Measurements from ENCODE around the gene SCN8A.

The SCN8A gene

DNA sequence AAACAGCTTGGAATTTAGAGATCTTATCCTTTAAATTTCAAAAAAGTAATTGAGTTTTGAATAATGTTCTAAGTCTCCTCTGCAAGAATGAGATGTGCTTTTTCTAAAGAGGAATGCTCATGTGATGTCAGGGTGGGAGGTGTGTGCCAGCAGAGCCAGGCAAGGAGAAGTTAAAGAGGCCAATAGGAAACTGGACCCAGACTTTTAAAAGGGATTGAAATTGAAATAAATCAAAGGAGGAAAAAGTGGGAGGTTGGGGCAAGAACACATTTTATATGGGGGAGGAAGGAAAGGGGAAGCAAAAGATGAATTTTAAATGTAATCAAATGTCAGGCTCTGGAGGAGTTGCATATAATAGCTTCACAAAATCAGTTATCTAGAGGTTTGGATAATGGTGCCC lies 131.4 kb downstream of the SCN8A start:
- DNase-seq, result peak; percentile 24 to 49 (median 28)

DNA sequence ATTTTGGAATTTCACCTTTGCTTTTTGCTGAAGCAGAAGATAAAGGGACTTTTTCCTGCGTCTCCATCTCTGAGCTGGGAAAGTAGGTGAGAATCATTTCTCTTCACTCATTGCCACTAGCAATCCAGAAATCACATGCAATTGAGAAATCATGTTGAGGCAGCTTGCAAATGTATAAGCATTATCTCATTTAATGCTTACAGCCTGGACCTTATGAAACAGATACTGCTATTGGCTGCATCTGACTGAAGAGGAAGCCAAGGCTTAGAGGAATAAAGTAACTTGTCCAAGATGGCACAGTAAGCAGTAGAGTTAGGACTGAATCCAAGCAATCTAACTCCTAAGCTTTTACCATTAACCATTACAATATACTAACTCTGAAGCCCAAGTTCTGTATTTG lies 135.1 kb downstream of the SCN8A start:
- peak in 2 of 3 donors; percentile 5 to 28 for DNase-seq

DNA sequence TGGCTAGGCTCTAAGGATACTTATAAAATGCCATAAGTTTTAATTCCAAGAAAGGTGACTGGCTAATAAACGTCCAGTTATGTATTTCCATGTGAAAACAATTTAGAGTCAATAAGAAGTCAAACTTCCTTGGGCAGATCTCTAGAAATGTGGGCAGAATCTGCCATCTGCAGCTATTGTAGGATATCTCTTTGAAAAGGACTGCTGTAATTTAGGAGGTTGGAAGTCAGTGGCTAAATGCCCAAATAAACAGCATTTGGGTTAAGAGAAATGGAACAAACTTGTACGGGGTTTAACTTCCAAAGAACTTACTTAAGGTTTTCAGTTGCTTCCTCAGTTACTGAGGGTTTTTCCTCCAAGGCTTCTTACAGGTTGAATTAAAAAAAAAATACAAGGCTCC lies 135.9 kb downstream of the SCN8A start:
- DNase-seq, result no peak

DNA sequence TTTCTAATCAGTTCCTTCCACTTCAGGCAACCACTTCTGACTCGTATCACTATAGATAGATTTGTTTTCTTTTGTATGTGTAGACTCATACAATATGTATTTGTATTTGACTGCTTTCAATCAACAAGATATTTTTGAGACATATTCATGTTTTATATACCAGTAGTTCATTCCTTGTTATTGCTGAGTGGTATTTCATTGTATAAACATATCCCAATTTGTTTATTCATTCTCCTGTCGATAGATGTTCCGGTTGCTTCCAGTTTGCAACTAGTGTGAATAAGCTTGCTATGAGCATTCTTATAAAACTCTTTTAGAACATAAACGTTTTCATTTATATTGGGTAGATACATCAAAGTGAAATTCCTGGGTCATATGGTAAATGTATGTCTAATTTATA lies 138.3 kb downstream of the SCN8A start:
- DNase-seq, result no peak

DNA sequence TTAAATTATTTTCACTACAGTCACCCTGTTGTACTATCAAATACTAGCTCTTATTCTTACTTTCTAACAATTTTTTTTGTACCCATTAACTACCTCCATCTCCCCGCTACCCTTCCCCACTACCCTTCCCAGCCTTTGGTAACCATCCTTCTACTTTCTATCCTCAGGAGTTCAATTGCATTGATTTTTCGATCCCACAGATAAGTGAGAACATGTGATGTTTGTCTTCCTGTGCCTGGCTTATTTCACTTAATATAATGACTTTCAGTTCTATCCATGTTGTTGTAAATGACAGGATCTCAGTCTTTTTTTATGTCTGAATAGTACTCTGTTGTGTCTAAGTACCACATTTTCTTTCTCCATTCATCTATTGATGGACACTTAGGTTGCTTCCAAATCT lies 139.7 kb downstream of the SCN8A start:
- no peak for DNase-seq

DNA sequence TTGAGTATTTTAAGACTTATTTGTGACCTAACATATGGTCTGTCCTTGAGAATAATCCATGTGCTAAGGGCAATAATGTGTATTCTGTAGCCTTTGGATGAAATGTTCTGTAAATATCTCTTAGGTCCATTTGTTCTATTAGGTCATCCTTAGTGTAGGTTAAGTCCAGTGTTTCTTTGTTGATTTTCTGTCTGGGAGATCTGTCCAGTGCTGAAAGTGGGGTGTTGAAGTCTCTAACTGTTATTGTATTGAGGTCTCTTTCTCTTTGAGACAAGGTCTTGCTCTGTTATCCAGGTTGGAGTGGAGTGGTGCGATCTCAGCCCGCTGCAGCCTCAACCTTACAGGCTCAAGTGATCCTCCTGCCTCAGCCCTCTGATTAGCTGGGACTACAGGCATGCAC lies 149.5 kb downstream of the SCN8A start:
- no peak for DNase-seq

DNA sequence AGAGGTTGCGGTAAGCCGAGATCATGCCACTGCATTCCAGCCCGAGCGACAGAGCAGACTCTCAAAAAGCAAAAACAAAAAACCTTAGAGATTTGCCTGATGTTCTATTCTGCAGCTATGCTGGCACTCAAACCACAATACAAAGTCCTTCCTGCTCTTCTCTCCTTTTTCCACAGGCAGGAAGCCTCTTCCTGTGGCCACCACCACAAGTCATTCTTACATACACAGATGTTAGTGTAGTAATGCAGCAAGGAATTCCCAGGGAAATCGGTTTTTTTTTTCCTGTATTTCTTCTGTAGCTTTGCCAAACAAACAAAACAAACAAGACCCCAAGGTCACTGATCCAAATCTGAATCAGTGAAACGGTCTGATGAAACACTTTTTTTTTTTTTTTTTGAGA lies 153.2 kb downstream of the SCN8A start:
- no peak for DNase-seq

DNA sequence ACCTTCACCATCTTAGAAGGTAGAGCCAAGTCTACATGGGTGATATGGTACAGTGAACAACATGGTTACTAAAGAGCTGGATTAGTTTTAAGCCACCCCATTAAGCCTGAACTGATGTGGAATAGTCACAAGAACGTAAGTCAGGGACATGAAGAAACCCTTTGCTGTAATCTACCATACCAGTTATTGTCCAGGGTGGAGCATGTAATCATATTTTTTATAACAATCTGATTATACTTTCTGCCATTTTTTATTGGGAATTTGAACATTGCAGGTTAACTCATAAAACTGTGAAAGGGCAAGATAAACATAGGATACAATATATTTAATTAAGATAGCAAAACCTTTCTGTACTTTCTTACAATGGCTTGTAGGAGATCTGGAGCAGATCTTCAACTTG lies 153.9 kb downstream of the SCN8A start:
- DNase-seq, result no peak

DNA sequence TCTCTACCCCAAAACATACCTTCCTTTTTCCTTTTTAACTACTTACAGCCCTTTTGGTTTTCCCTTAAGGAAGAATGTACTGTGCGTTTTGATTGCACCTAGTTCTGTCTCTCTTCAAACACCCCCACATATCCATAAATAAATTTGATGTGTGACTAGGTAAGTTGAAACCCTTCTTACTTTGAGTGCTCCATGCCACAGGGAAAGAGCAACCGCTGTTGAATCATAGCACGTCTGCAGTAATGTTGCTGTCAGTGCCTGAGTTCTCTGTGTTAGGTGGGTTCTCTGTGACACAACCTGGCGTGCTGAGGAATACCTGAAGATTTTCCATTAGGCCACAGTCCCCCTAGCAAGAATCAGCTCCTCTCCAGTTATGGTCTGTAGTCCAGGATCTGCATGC lies 155.4 kb downstream of the SCN8A start:
- DNase-seq, result no peak

DNA sequence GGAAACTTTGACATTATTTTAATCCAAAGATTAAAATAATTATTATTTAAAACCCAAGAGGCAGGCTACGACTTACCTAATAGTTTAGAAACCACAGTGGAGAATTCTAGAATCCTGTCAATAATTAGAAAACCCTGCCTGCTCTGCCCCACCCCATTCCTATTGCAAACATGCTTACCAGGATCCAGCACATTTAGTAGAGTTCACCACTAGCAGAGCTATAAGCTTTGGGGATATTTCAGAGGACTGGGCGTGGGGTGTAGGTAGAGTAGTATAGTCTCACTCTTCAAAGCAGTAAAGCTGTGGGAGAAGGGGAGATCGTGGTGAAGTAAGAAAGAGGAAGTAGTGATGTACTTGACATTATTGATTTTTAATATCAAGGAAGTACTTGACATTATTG lies 157.2 kb downstream of the SCN8A start:
- no peak for DNase-seq

DNA sequence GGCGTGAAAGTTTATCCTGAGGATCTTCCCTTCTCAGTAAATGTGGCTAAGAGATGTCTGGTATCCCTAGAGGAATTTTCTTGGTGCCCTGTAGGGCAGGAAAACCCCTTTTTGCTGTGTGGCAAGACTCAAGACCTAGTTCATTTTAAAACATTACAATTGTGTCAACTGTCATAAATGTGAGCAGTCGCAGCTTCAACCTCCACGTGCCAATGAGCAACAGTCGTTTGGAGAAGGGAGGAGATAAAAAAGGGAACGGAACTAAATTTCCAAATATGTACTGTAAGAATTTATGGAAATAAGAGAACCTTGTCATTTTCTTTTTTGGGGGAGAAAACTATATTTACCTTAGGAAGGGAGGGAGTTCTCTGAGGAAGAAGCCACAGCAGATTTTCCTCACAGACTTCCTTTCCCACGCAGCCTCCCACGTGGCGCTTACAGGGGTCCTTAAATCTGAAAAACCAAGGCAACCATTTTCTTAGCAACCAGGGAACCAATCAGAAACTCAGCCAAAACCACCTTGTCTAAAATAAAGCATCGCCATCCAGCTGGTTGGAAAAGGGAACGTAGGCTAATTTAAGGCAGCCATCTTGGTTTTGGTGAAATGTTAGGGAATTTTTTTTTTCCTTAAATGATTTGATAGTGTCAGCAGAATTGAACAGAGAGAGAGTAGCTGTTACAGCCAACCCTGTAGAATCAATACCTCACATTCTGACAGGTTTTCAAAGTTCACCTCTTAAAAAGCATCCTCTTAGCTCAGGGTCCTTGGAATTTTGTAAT lies 158.4 kb downstream of the SCN8A start:
- peak; percentile 24 to 30 (median 26) for DNase-seq

DNA sequence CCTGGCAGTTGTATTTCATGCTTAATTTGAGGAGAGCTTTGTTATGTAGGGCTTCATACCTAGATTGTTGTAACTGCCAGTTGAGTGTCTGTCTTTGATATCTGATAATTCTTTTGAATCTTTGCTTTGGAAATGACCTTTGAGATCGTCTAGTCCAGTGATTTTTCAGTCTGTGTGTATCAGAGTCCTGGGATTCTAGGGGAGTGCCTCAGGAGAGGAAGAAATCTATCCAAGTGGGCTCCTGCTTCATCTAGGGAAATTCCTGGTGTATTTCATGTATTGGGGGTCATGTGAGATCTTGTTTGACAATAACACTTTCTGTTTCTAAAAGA lies 158.9 kb downstream of the SCN8A start:
- no peak for DNase-seq

DNA sequence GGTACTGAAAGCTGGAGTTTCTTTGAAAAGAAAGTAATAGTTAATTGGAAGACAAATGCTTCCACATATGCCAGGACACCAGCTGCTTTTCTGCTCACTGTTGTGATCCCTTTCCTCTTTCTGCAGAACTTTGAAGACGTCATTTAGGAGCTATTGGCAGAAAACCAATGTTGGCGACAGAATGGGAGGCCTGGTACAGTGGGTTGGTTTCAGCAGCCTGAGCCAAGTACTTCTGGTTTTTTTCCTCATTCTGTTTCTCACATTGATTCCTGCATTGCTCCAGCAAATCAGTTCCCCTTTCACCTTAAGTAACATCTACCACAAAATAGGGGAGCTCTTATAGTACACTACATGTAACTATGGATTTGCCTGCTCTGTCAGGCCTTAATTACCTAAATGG lies 160.6 kb downstream of the SCN8A start:
- DNase-seq, result peak; percentile 54 to 78 (median 66)

DNA sequence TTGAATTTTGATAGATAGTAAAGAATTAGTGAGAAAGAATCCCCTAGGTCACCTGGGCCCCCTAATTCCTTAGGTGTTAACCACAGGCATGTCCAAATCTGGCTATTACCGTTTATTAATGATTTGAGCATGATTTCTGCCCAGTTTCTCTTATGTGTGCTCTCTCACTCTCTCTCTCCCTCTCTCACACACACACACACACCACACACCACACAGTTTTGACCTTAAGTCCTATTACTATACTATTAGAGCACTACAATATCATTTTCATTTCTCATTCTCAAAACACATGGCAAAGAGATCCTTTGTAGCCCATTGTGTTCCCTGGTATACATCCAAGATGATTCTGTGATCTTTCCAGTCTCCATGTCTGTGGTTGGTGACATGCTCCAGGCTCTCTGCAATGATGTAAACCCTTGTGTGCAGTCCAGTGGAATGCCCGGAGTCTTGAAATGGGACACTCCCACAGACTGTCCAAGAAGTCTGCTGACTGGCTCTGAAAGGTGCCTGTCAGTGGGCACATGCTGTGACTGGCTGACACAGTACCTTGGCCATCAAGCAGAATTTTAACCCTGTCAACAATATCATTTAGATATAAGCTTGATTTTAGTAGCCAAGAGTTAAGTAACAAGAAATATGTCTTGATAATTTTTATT lies 161.3 kb downstream of the SCN8A start:
- peak; percentile 81 to 92 (median 87) for DNase-seq

DNA sequence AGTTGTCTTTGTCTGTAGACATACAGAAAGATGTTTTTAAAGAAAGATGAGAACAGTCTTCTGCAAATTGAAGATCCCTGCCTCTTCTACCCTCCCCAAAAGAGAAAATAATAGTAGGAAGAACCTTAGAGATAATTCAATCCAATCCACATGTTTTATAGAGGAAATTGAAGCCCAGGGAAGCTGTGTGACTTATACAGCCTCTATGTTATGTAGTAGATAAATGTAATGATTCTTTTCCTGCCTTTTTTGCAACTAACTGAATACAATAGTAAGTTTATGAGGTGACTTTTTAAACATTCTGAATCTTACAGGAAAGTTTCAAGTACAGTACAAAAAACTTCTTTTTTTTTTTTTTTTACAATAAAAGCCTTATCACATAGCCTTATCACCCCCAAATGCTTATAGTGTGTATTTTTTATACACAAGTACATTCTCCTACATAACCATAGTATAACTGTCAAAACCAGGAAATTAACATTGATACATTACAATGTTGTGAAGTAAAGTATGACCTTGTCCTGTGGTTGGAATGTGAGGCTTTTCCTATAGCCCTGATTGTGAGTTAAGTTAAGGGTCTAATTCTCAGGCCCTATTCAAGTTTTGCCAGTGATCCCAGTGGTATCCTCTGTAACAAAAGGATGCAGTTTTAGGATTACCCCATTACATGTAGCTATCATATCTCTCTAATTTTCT lies 163.1 kb downstream of the SCN8A start:
- no peak for DNase-seq

DNA sequence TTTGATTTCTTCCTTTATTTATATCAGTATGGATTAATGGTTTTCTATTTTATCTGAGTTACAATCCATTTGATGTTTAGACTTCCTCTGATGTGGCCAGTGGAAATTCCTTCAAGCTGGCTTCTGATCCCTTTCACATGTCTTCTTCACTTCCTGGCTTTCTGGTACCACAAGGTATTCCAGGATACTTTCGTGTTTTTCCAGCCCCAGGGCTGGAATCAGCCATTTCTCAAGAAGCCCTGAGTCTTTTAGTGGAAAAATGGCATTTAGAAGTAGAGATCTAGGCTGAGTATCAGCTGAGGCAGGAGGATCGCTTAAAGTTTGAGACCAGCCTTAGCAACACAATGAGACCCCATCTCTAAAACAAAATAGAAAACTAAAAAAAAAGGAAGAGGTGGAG lies 164.2 kb downstream of the SCN8A start:
- DNase-seq, result no peak

DNA sequence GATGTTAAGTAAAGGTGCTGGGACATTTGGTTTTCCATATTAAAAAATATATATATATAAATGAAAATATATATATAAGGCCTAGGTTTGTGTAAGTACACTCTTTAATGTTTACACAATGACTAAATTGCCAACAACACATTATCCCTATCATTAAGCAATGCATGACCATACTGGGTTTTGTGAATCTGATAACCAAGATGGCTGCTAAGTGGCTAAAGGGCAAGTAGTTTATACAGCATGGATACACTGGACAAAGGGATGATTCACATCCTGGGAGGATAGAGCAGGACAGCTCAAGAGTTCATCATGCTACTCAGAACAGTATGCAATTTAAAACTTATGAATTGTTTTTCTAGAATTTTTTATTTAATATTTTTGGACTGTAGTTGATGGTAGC lies 168.1 kb downstream of the SCN8A start:
- DNase-seq, result no peak

DNA sequence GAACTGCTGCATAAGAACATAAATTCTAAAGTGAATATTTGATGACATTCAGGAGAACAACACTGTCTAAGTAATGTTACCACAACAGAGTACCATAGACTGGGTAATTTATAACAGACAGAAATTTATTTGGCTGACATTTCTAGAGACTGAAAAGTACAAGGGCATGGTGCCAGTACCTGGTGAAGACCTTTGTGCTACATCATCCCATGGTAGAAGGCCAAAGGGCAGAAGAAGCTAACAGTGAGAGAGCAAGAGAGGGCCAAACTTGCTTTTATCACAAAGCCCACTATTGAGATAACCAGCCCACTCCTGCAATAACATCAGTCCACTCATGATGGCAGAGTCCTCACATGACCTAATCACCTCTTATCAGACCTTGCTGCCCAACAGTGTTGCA lies 168.7 kb downstream of the SCN8A start:
- no peak for DNase-seq

DNA sequence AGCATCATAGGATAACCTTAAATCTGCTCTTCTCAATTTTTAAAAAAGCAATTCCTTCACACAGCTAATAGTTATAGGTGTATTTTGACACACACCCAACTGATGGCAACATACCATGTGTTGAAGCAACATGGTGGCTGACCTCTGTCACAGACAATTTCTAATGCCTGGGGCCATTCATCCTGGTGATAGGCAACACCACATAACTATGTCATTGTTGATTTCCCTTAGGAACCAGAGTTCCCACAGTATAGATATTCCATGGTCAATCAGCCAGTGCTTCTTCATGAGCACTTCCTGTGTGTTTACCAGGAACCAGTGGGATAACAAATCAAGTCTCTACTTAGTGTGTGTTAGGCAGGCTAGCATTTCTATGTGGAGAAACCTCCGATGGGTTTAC lies 169.2 kb downstream of the SCN8A start:
- no peak for DNase-seq

DNA sequence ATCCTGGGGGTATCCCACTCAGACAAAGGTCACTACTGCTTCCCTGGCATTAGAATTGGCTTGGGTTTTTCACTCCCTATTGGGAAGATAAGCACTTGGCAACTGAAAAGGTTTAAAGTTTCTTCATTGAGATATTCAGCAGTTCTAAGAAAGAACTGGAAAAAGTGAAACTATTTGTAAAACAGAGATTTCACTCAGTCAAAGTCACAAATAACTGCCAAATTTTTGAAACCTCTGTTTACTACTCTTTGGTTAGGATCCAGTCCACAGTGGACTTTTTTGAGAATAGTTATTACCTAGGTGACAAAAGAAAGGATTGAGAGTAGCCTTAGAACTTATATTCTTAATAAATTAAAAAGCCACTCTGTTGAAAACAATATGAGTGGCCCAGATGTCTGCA lies 172.7 kb downstream of the SCN8A start:
- DNase-seq, result no peak

DNA sequence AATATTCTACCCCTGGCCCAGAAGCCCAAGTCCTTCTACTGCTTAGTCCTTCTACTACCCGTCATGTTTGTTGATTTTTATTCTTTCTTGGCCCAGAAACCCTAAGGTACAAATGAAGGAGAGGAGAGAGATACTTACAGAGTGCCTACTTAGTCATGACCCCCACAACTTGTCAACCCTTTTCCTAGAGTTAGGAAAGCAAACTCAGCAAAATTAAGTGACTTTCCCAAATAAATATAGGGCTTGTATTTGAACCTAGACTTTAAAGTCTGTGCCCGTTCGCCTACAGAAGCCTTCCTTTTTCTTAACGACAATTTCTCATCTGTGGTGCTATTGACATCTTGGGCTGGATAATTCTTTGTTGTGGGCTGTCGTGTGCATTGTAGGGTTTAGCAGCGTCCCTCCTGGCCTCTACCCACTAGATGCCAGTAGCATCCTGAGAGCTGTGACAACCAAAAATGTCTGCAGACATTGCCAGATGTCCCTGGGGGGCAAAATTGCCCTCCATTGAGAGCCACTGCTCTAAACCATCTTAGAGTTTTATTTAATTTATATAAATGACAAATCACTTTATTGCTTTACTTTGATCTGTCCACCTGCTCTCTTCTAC lies 175.1 kb downstream of the SCN8A start:
- DNase-seq, result no peak

DNA sequence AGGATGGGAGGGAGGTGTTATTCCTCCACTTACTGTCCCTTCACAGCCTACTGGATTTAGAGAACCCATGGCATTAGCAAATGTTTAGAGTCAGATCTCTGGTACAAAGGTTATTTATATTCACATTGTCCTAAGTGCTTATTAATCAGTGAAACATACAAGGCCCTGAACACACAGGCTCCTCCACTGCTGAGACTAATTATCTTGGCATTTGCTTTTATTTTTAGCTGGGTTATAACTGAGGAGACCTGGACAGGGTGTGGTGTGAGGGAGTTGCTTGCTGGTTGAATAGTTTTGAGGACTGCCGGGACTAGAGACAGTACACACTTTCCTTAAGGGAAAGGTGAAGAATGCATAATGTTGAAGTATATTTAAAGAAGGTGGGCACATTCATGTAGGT lies 180.0 kb downstream of the SCN8A start:
- no peak for DNase-seq

DNA sequence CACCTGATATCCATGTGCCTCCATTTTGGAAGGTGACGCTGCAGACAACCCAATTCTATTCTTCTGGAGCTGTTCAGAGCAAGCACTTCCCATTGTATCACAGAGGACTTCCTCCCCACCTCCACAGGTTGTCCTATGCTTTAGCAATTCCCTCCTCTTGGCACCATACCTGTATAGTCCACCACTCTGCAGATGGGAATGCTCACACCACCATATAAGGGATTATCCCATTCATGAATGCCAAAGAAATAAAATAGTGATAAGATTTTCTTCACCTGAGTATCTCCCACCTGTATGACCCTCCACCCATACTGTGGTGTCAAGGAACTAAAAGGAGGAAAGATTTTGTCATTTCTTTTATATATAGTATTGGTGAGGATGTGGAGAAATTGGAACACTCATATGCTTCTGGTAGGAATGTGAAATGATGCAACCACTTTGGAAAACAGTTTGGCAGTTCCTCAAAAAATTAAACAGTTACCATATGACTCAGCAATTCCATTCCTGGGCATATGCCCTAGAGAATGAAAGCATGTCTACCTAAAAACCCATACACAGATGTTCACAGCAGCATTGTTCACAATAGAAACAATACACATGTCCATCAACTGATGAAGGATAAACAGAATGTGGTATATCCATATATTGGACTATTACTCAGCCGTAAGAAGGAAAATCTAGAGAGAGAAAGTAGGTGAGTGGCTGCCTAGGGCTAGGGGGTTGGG lies 182.3 kb downstream of the SCN8A start:
- peak; percentile 39 to 67 (median 64) for DNase-seq
